HG03097 (cell line): Measurements from ENCODE around the gene NUP54.

Experiments used
- ATAC-seq: cut with Tn5 transposase; IDR thresholded peaks from one replicate; pipeline ENCODE4 v1.9.1; 2021; ENCODE audit not compliant: unreplicated experiment, low FRiP score

The NUP54 gene

GRCh38 chr4:76074468-76074867 is 73.7 kb downstream of the NUP54 start, which contains the start of gene ART3:
Gene ART3, plus strand, starts transcription at chr4:76074709. Its CDS starts 1,181 bp downstream, at chr4:76075890.
- no peak for ATAC-seq

- no peak for ATAC-seq
Measured at GRCh38 chr4:76072760-76073159, 75.4 kb downstream of the NUP54 start.

DNA sequence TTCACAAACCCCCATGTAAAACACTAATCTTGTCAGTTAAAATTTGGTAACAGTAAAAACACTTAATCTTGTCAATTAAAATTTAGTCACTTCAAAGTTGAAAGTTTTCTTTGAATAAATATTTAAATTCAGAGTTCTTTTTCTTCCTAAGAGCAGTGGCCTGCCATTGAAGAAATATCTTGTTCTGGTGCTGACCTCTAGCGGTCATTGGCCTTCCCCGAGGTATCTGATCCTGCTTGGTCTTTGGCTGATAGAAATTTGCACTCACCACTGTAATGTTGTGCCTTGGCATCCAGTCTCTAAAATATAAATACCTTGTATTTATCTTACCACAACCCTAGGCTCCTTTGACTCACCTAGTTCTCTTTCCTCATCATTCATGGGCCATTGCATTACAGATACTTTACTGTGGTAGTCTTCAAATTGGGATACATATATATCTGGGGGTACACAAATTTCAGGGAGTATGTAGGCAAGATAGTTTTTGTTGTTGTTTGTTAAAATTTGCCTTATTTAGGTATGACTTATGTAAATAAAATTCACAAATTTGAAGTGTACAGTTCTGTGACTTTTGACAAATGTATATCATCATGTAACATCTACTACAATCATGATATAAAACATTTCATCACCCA is 80.4 kb downstream of the NUP54 start:
- ATAC-seq, result peak; percentile 72

DNA sequence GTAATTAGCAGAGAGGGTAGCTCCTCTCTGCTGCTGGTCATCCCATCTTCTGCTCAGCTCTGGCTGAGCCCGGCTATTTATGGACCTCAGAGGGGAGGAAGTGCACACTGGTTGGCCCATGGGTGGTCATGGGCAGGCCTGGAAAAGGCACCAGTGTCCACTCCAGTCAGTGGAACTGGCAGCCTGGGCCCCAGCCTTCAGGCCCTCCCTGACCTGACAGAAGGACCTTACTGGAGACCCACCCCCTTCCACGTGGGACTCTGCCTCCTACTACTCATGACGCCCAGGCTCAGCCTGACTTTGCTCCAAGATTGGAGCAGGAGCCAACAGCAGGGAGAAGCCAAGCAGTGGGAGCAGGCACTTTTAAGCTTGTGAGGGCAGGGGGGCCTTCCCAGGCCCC is 81.7 kb downstream of the NUP54 start:
- ATAC-seq, result no peak
